SU-DHL-6 (cell line): Measurements from ENCODE around the gene CHCHD3.

Experiments used
- H2AFZ ChIP-seq: fragments of 200-600 bp; sonication (generic); 2 replicates; pipeline ENCODE4 v1.6.1; 2014; ENCODE audit warnings: low read depth, mild to moderate bottlenecking, moderate library complexity, mixed read lengths, antibody characterized with exemption, low read length; ENCODE audit not compliant: severe bottlenecking
- H3F3A ChIP-seq: fragments of 200-600 bp; shearing (Covaris generic); 2 replicates; pipeline ENCODE4 v1.6.0; 2016; ENCODE audit warnings: antibody characterized with exemption, mild to moderate bottlenecking; ENCODE audit not compliant: insufficient read depth
- H3K27ac ChIP-seq: fragments of 200-600 bp; sonication (generic); 2 replicates; pipeline ENCODE4 v1.5.1; 2016; ENCODE audit warnings: low read depth, mild to moderate bottlenecking, low read length, moderate library complexity, mixed read lengths
- H3K27me3 ChIP-seq: fragments of 200-600 bp; sonication (generic), shearing (Covaris generic); 2 replicates; pipeline ENCODE4 v1.6.0; 2014; ENCODE audit warnings: mild to moderate bottlenecking, low read length
- H3K36me3 ChIP-seq: fragments of 200-600 bp; sonication (generic); 2 replicates; pipeline ENCODE4 v1.6.1; 2014; ENCODE audit warnings: mild to moderate bottlenecking, low read length, mixed read lengths
- H3K4me2 ChIP-seq: fragments of 300-600, 200-600 bp; shearing (Covaris generic), sonication (generic); 2 replicates; pipeline ENCODE4 v1.6.0; 2014; ENCODE audit warnings: low read length, low read depth, mild to moderate bottlenecking; ENCODE audit not compliant: poor library complexity, severe bottlenecking
- H3K4me3 ChIP-seq: fragments of 200-600 bp; sonication (generic); 2 replicates; pipeline ENCODE4 v1.5.1; 2014; ENCODE audit warnings: antibody characterized with exemption, low read length, mild to moderate bottlenecking, mixed read lengths; ENCODE audit not compliant: insufficient read depth, poor library complexity, severe bottlenecking
- H3K79me2 ChIP-seq: fragments of 200-600 bp; sonication (generic); 2 replicates; pipeline ENCODE4 v1.6.1; 2014; ENCODE audit warnings: mild to moderate bottlenecking, low read length, moderate library complexity; ENCODE audit not compliant: insufficient read depth
- H3K9ac ChIP-seq: fragments of 200-600 bp; sonication (generic); 2 replicates; pipeline ENCODE4 v1.7.0; 2014; ENCODE audit warnings: mild to moderate bottlenecking, low read length
- H3K9me2 ChIP-seq: fragments of 200-600 bp; sonication (generic); replicated peaks from 2 replicates; pipeline ENCODE4 v1.6.1; 2014; ENCODE audit warnings: low read length; ENCODE audit not compliant: insufficient read depth
- H3K9me3 ChIP-seq: fragments of 200-600 bp; sonication (generic); 2 replicates; pipeline ENCODE4 v1.6.1; 2014; ENCODE audit warnings: low read length, mixed read lengths; ENCODE audit not compliant: insufficient read depth
- H4K20me1 ChIP-seq: fragments of 200-600 bp; sonication (generic); 2 replicates; pipeline ENCODE4 v1.6.1; 2014; ENCODE audit warnings: low read depth, mild to moderate bottlenecking, antibody characterized with exemption, low read length, moderate library complexity, mixed read lengths
- EZH2phosphoT487 ChIP-seq: fragments of 200-600 bp; sonication (generic), shearing (Covaris generic); conservative IDR thresholded peaks from 2 replicates; pipeline ENCODE4 v1.6.1; 2018; ENCODE audit warnings: mild to moderate bottlenecking, antibody characterized with exemption, low read length, moderate library complexity, mixed read lengths
- TF ChIP-seq, protein P1 (sequence below): fragments of 200-600 bp; sonication (generic); IDR thresholded peaks from one replicate; pipeline ENCODE4 v1.5.1; 2017; ENCODE audit warnings: antibody characterized with exemption, mild to moderate bottlenecking, low read length, moderate library complexity; ENCODE audit not compliant: insufficient read depth, poor library complexity, severe bottlenecking

The CHCHD3 gene

DNA sequence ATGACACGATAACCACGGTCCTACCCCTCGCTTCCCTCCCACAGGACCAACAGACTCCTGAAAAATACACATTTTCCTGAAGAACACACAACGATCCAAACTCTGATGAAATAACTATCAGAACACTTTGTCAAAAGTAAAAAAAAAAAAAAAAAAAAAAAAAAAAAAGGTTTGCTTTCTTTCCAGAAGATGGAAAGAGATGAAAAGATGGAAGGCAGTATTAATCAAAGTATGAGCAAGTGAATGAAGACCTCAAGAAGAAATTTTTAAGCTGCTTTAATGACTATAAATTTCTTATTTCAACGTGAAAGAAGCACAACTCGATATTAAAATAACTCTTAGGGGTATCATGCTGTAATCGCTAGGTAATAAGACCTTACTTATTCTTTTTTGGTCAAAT is 202.3 kb downstream of the CHCHD3 start:
- H2AFZ ChIP-seq = no peak overlapping the region
- no peak overlapping the region for H3K27ac ChIP-seq
- no peaks in the 10 kb centered on the region for H3K9me3 ChIP-seq
- peaks cover 4% of the 10 kb centered on the region; the same call in 1 of the 2 replicates for H3K79me2 ChIP-seq
- H3K36me3 ChIP-seq = no peaks in the 10 kb centered on the region
- no peaks in the 10 kb centered on the region for H3F3A ChIP-seq
- H3K9ac ChIP-seq = no peak overlapping the region
- no peaks in the 10 kb centered on the region for H3K27me3 ChIP-seq
- H3K4me3 ChIP-seq = no peak overlapping the region
- no peak overlapping the region for H3K4me2 ChIP-seq
- no peaks in the 10 kb centered on the region for H4K20me1 ChIP-seq
- no peaks in the 10 kb centered on the region for H3K9me2 ChIP-seq
- no peak for TF ChIP-seq EZH2phosphoT487
- TF ChIP-seq, protein P1, sequence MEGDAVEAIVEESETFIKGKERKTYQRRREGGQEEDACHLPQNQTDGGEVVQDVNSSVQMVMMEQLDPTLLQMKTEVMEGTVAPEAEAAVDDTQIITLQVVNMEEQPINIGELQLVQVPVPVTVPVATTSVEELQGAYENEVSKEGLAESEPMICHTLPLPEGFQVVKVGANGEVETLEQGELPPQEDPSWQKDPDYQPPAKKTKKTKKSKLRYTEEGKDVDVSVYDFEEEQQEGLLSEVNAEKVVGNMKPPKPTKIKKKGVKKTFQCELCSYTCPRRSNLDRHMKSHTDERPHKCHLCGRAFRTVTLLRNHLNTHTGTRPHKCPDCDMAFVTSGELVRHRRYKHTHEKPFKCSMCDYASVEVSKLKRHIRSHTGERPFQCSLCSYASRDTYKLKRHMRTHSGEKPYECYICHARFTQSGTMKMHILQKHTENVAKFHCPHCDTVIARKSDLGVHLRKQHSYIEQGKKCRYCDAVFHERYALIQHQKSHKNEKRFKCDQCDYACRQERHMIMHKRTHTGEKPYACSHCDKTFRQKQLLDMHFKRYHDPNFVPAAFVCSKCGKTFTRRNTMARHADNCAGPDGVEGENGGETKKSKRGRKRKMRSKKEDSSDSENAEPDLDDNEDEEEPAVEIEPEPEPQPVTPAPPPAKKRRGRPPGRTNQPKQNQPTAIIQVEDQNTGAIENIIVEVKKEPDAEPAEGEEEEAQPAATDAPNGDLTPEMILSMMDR = no peak

DNA sequence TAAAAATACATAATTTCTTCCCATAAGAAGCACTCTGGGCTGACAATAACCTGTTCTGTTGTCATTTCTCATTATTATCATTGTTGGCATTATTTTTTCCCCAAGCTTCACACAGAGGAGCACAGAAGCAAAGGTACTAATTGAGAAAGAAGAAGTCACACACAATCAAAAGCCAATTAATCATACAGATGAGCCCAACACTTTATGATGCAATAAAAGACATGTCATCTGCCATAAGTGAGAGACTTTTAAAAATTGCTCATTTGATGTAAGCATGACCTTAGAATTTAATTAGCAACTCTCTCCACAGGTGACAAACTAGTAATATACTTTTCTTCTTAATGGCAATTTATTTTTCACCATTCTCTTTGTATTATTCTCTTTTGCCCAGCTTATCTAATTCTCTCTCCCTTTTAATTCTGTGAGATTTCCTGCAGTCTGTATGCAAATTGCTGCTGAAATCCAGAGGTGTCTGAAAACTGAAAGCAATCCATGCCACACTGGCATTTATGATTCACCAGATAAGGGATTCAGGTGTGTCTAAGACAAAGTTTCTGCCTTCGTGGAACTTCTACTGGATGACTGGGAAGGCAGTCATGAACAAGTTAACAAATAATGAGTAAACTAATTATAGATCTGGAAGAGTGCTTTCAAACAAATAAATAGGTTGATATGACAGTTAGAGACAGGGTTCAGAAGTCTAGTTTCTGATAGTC is 203.5 kb downstream of the CHCHD3 start:
- Histone ChIP-seq H3K9me3 (no peaks in the 10 kb centered on the region), H3K4me2 (no peak overlapping the region), H3K79me2 (peaks cover 4% of the 10 kb centered on the region; the same call in 1 of the 2 replicates), H3K36me3 (no peaks in the 10 kb centered on the region), H3F3A (no peaks in the 10 kb centered on the region), H3K27me3 (no peaks in the 10 kb centered on the region), H3K9ac (no peak overlapping the region), H2AFZ (no peak overlapping the region), H3K27ac (no peak overlapping the region), H4K20me1 (no peaks in the 10 kb centered on the region), H3K9me2 (no peaks in the 10 kb centered on the region), H3K4me3 (no peak overlapping the region)
- TF ChIP-seq, protein P1 = no peak
- TF ChIP-seq EZH2phosphoT487 = no peak

DNA sequence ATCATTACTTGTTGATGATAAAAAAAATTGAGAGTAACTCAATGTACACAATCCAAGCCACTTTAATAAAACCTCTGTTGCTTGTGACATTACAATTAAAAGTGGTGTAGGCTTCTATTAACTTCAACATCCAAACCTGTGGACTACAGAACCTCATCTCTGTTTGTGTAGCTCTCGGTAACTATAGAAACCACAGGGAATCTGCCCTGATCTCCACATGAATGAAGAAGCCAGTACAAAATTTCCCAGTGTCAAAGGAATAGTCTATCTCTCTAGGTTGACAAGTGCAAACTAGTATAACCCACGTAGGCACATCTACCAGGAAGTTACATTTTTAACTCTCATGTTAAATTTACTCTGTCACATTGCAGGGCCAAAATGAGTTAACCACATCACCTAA is 204.3 kb downstream of the CHCHD3 start:
- Histone ChIP-seq H3K27ac (no peak overlapping the region), H2AFZ (no peak overlapping the region), H3K4me3 (no peak overlapping the region), H3K9me2 (no peaks in the 10 kb centered on the region), H3K4me2 (no peak overlapping the region), H3F3A (no peaks in the 10 kb centered on the region), H3K9ac (no peak overlapping the region), H3K79me2 (peaks cover 4% of the 10 kb centered on the region; the same call in 1 of the 2 replicates), H3K36me3 (no peaks in the 10 kb centered on the region), H3K27me3 (no peaks in the 10 kb centered on the region), H4K20me1 (no peaks in the 10 kb centered on the region), H3K9me3 (no peaks in the 10 kb centered on the region)
- no peak for TF ChIP-seq EZH2phosphoT487

DNA sequence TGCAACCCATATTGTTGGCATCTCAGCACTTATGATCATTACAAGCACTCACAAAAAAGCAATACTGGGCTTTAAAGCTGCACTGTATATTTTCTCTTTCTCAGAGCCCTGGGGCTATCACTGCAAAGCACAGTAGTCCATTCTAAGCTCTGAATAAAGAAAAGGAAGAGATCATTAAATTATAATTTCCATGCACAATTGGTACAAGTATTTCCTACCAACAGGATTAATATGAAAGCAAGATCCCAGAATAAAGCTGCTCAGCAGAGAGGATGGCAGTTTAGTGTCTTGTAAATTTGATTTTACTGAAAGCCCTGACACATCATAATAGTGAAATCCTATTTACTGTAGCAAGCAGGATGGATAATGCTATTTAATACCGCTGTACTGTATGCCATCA is 205.3 kb downstream of the CHCHD3 start:
- Histone ChIP-seq H3K27ac (no peak overlapping the region), H3K4me3 (no peak overlapping the region), H3K27me3 (no peaks in the 10 kb centered on the region), H3K9ac (no peak overlapping the region), H3K4me2 (no peak overlapping the region), H3K9me2 (no peaks in the 10 kb centered on the region), H4K20me1 (no peaks in the 10 kb centered on the region), H3K9me3 (no peaks in the 10 kb centered on the region), H2AFZ (no peak overlapping the region), H3F3A (no peaks in the 10 kb centered on the region), H3K79me2 (peaks cover 4% of the 10 kb centered on the region; the same call in 1 of the 2 replicates), H3K36me3 (no peaks in the 10 kb centered on the region)
- no peak for TF ChIP-seq EZH2phosphoT487
- TF ChIP-seq, protein P1 = no peak
